OCI-LY3 (cell line): ENCODE measurements around the gene PRUNE2.

Experiments used
- EZH2phosphoT487 ChIP-seq: fragments of 200-600 bp; shearing (Covaris generic); IDR thresholded peaks from 2 replicates; pipeline ENCODE4 v1.6.1; 2018; ENCODE audit warnings: antibody characterized with exemption, mixed run types, low read depth
- TF ChIP-seq, protein P1 (sequence below): fragments of 200-600, 300-600 bp; sonication (generic); IDR thresholded peaks from 2 replicates; pipeline ENCODE4 v1.5.1; 2014; ENCODE audit warnings: antibody characterized with exemption, low read length, low read depth

DNA sequence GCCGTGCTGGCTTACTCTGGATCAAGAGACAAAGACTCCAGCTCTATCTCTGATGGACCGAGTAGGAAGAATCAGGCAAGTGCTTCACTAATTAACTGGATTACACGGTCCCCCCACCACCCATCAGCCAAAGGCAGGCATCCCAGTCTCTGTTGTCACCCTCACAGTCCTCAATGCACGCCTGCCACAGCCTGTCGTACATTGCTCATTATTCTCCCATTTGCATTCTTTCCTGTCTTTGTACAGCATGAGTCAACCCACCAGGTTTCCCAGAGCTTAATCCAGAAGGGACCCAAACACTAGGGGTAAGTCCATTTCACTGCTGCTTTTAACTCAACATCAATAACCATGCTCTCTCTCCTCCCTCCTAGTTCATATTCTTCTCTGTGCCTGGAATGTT, 97.3 kb downstream of the PRUNE2 start:
- TF ChIP-seq, protein P1, sequence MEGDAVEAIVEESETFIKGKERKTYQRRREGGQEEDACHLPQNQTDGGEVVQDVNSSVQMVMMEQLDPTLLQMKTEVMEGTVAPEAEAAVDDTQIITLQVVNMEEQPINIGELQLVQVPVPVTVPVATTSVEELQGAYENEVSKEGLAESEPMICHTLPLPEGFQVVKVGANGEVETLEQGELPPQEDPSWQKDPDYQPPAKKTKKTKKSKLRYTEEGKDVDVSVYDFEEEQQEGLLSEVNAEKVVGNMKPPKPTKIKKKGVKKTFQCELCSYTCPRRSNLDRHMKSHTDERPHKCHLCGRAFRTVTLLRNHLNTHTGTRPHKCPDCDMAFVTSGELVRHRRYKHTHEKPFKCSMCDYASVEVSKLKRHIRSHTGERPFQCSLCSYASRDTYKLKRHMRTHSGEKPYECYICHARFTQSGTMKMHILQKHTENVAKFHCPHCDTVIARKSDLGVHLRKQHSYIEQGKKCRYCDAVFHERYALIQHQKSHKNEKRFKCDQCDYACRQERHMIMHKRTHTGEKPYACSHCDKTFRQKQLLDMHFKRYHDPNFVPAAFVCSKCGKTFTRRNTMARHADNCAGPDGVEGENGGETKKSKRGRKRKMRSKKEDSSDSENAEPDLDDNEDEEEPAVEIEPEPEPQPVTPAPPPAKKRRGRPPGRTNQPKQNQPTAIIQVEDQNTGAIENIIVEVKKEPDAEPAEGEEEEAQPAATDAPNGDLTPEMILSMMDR, result no peak
- TF ChIP-seq EZH2phosphoT487, result no peak
